Ascending aorta (tissue), 2 donors: Measurements from ENCODE around the gene DTX4. TPM values are rescaled to one million over a fixed set of nuclear protein-coding genes. Genes with fewer than 3 reads are reported as not detected.

Experiments used
- DNase-seq, 2 donors: peaks; one replicate each; pipeline ENCODE4 v3.0.0-alpha.2; 2019; ENCODE audit warnings: low spot score in 2 of 2
- H3K27ac ChIP-seq, 2 donors: fragments of 200-600 bp; sonication (generic); one replicate each; pipeline ENCODE4 v1.5.1; 2016 to 2017; ENCODE audit warnings: mild to moderate bottlenecking in 1 of 2
- H3K27me3 ChIP-seq: fragments of 200-600 bp; sonication (generic); one replicate; pipeline ENCODE4 v1.5.1; 2017
- H3K36me3 ChIP-seq, 2 donors: fragments of 200-600 bp; sonication (generic); one replicate each; pipeline ENCODE4 v1.5.1; 2016
- H3K4me1 ChIP-seq, 2 donors: fragments of 200-600 bp; sonication (generic); one replicate each; pipeline ENCODE4 v1.5.1; 2016 to 2017; ENCODE audit warnings: mild to moderate bottlenecking in 1 of 2
- H3K4me3 ChIP-seq, 2 donors: fragments of 200-600 bp; sonication (generic); one replicate each; pipeline ENCODE4 v1.5.1; 2016 to 2017; ENCODE audit warnings: mild to moderate bottlenecking in 1 of 2
- H3K9me3 ChIP-seq, 2 donors: fragments of 200-600 bp; sonication (generic); one replicate each; pipeline ENCODE4 v1.5.1; 2016
- intact Hi-C: fragments of 100-400 bp; cut with DNase I; formaldehyde crosslinking; loops from one replicate; pipeline ENCODE4 v1.15.1; 2023
- total RNA-seq: library from RNA; depleted of rRNA; stranded (reverse); fragments of >200 nt; gene quantifications from one replicate; pipeline ENCODE4 v1.1.0, GENCODE V29; 2016
- TF ChIP-seq, protein P1 (sequence below), 3 experiments: fragments of 200-600 bp in 2 of 3; fragments of 450-650 bp in 1 of 3; sonication (generic) in 2 of 3; IDR thresholded peaks; one replicate each; pipeline ENCODE4 v1.5.1; 2016 to 2019; ENCODE audit warnings: antibody characterized with exemption in 3 of 3, mild to moderate bottlenecking in 1 of 3, moderate library complexity in 1 of 3

DTX4 gene
- total RNA-seq, 1 donor from 2014 or later: 9.6 TPM

- TF ChIP-seq, protein P1, sequence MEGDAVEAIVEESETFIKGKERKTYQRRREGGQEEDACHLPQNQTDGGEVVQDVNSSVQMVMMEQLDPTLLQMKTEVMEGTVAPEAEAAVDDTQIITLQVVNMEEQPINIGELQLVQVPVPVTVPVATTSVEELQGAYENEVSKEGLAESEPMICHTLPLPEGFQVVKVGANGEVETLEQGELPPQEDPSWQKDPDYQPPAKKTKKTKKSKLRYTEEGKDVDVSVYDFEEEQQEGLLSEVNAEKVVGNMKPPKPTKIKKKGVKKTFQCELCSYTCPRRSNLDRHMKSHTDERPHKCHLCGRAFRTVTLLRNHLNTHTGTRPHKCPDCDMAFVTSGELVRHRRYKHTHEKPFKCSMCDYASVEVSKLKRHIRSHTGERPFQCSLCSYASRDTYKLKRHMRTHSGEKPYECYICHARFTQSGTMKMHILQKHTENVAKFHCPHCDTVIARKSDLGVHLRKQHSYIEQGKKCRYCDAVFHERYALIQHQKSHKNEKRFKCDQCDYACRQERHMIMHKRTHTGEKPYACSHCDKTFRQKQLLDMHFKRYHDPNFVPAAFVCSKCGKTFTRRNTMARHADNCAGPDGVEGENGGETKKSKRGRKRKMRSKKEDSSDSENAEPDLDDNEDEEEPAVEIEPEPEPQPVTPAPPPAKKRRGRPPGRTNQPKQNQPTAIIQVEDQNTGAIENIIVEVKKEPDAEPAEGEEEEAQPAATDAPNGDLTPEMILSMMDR (IDR thresholded peaks at IDR 0.05): no peak
- intact Hi-C loops: no loop called here
- DNase-seq: no peak
- H3K9me3 ChIP-seq: no peaks in the 10 kb centered on the region
- no peak overlapping the region for H3K4me3 ChIP-seq
- H3K27ac ChIP-seq: no peak overlapping the region
- H3K36me3 ChIP-seq: no peaks in the 10 kb centered on the region
- H3K27me3 ChIP-seq: no peaks in the 10 kb centered on the region
- no peaks in the 10 kb centered on the region for H3K4me1 ChIP-seq
Measured at GRCh38 chr11:59253001-59253400, 81.1 kb downstream of the DTX4 start.

GRCh38 chr11:59254286-59254685, 82.4 kb downstream of the DTX4 start:
- TF ChIP-seq, protein P1 (IDR thresholded peaks at IDR 0.05): no peak
- Histone ChIP-seq H3K36me3 (no peaks in the 10 kb centered on the region), H3K27me3 (no peaks in the 10 kb centered on the region), H3K9me3 (no peaks in the 10 kb centered on the region), H3K4me3 (no peak overlapping the region), H3K27ac (no peak overlapping the region), H3K4me1 (no peaks in the 10 kb centered on the region)
- intact Hi-C loops: no loop called here
- no peak for DNase-seq

GRCh38 chr11:59255281-59255680, 83.3 kb downstream of the DTX4 start:
- TF ChIP-seq, protein P1 (IDR thresholded peaks at IDR 0.05): no peak
- Histone ChIP-seq H3K27me3 (no peaks in the 10 kb centered on the region), H3K36me3 (no peaks in the 10 kb centered on the region), H3K27ac (no peak overlapping the region), H3K9me3 (no peaks in the 10 kb centered on the region), H3K4me3 (no peak overlapping the region), H3K4me1 (no peaks in the 10 kb centered on the region)
- intact Hi-C loops: no loop called here
- no peak for DNase-seq

Other genes starting within 250 kb of the DTX4 start
- gene GLYATL1, start 232.6 kb upstream of the DTX4 start, total RNA-seq: 8.6 TPM
- not detected for gene GLYATL1B, start 85.8 kb upstream of the DTX4 start, total RNA-seq
- not detected for gene FAM111B, start 64.9 kb upstream of the DTX4 start, total RNA-seq
- gene FAM111A, start 29.3 kb upstream of the DTX4 start, total RNA-seq: 54.3 TPM
- gene MPEG1, start 40.8 kb downstream of the DTX4 start, total RNA-seq: 14.5 TPM
- gene OR5AN1, start 186.8 kb downstream of the DTX4 start, total RNA-seq: not detected